ENCODE measurements around the gene LAMB3.

DNA sequence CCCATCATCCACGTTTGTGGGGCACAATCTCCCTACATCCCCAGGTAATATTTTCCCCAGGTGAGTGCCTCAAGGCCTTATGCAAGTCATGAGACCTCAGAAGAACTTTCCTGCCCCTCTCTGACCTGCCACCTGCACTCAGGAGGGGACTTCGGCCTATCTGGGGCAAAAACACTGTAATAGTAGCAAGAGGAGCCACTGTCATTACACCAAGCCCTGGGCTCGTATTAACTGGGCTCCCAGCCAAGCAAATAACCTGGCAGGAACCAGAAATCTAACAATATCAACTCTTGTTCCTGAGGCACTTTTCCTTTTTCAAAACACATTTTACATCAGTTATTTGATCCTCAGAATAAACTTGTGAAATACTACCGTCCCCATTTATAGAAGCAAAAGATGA, 30.9 kb downstream of the LAMB3 start:
- no peak for TF ChIP-seq YY1 (IDR thresholded peaks at IDR 0.05; ENCODE audit: low read depth)
- TF ChIP-seq FOXJ3 (CRISPR knock-in tag; IDR thresholded peaks at IDR 0.05), result no peak
- TF ChIP-seq, protein P1, sequence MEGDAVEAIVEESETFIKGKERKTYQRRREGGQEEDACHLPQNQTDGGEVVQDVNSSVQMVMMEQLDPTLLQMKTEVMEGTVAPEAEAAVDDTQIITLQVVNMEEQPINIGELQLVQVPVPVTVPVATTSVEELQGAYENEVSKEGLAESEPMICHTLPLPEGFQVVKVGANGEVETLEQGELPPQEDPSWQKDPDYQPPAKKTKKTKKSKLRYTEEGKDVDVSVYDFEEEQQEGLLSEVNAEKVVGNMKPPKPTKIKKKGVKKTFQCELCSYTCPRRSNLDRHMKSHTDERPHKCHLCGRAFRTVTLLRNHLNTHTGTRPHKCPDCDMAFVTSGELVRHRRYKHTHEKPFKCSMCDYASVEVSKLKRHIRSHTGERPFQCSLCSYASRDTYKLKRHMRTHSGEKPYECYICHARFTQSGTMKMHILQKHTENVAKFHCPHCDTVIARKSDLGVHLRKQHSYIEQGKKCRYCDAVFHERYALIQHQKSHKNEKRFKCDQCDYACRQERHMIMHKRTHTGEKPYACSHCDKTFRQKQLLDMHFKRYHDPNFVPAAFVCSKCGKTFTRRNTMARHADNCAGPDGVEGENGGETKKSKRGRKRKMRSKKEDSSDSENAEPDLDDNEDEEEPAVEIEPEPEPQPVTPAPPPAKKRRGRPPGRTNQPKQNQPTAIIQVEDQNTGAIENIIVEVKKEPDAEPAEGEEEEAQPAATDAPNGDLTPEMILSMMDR (IDR thresholded peaks at IDR 0.05), result no peak
- TF ChIP-seq POLR2AphosphoS5 (IDR thresholded peaks at IDR 0.05; ENCODE audit: low read depth, low read length), result no peak
